Melanocyte of skin (primary cell): Measurements from ENCODE around the gene OARD1. TPM values are rescaled to one million over a fixed set of nuclear protein-coding genes. Genes with fewer than 3 reads are reported as not detected.

Source experiments
- total RNA-seq, 2 donors: library from RNA; depleted of rRNA; stranded (reverse); fragments of >200 nt; gene quantifications; 2 replicates each; pipeline ENCODE4 v1.2.3, GENCODE V29; 2012

Gene OARD1, protein sequence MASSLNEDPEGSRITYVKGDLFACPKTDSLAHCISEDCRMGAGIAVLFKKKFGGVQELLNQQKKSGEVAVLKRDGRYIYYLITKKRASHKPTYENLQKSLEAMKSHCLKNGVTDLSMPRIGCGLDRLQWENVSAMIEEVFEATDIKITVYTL
- total RNA-seq: 1 to 10 TPM; 8.6 to 10.0 TPM

GRCh38 chr6:41071923-41072835 is at the start of gene OARD1:
Gene OARD1 (minus strand): TSS chr6:41072356. CDS start chr6:41071634, 722 bp downstream.

GRCh38 chr6:41072836-41073202 is 663 bp upstream of the OARD1 start, which contains the start of gene NFYA:
Gene NFYA (plus strand): TSS chr6:41072974. CDS start chr6:41079090, 6,116 bp downstream.

GRCh38 chr6:41053041-41053440 is 19.1 kb downstream of the OARD1 start, which contains the start of gene APOBEC2:
Gene APOBEC2 (plus strand): TSS chr6:41053202. CDS start chr6:41053348, 146 bp downstream.

DNA sequence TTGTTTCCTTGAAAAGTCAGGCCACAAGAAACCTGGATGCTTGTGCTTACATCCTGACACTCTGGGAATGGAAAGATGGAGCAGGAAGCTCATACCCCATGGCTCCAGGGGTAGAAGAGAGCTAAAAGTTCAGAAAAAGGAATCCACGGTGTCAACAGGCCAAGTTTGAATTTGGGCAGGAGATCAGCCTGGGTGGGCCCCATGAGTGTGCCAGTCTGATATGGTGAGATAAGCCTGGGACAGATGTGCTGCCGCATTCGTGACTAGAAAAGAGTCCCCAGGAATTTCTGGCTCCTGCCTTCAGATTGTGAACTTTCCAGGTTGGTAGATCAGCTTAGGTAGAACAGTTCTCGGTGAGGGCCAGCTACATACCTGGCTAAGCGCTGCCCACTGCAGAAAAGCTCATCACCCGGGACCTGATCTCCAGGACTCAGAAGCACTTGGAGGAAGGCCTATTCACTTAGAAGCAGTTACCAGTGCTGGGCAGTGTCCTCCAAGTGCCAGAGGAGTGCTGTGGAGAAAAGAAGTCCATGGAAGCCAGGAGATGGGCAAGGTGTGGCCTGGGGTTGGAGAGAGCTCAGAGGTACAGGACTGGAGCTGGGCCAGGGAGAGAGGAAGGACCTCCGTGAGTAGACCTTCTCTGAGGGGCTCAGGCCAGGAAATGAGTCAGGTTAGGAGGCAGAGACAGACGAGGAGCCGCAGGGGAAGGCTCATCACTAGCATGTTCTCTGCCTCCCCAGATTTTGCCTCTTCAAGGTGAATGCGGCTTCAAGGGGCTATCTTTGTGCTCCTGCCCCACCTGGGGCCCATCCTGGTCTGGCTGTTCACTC is 29.7 kb downstream of the OARD1 start, which contains the start of gene TSPO2:
TSPO2 (plus strand) TSS at position 242 of the 830 bp plus-strand sequence; CDS start at position 761, 519 bp downstream.

GRCh38 chr6:41039060-41039998 is 32.8 kb downstream of the OARD1 start, which contains the start of gene UNC5CL:
Gene UNC5CL (minus strand): TSS chr6:41039221. CDS start chr6:41035074, 4,147 bp downstream.

Other genes starting within 250 kb of the OARD1 start
- gene UNC5CL, start 33.1 kb downstream of the OARD1 start, total RNA-seq: under 1 TPM; under 0.01 to 0.33 TPM
- not detected for gene TSPO2, start 29.9 kb downstream of the OARD1 start, total RNA-seq
- gene APOBEC2, start 19.2 kb downstream of the OARD1 start, total RNA-seq: not detected
- 10 to 100 TPM in 1 of 2 donors, 1 to 10 TPM in 1; 9.3 to 12.3 TPM for gene NFYA, start 618 bp upstream of the OARD1 start, total RNA-seq
- gene TREML1, start 82.0 kb upstream of the OARD1 start, total RNA-seq: not detected
- gene TREM2, start 90.8 kb upstream of the OARD1 start, total RNA-seq: not detected
- not detected for gene TREML2, start 128.8 kb upstream of the OARD1 start, total RNA-seq
- not detected for gene TREML4, start 156.0 kb upstream of the OARD1 start, total RNA-seq
- gene TREM1, start 214.3 kb upstream of the OARD1 start, total RNA-seq: not detected